Measurements from ENCODE around the gene APOL6. TPM values are rescaled to one million over a fixed set of nuclear protein-coding genes. Genes with fewer than 3 reads are reported as not detected.

APOL6 gene
- total RNA-seq, 2 experiments from 2014 or later, result 62.3 to 63.2 TPM

DNA sequence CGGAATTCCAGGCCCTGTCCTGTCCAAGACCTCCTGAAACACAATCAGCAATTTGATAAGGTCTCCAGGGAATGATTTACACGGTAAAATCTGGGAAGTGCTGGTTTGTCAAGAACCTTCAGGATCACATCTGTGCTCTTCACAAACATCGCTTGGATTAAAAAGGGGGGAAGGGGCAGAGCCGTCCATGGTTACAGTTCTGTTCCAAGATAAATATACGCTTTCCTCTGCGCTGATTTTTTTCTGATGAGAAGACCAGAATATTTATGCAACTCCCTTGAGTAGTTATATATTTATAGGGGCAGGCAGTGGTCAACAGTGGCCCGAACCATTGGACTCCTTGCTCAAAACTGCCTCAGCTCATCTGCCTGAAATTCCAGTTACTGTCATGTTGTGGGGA lies 60.2 kb downstream of the APOL6 start:
- ChIA-PET CTCF (no interaction called here), POLR2A (no interaction called here)
- no peaks in the 10 kb centered on the region for H3K27me3 Mint-ChIP-seq (ENCODE audit: low read depth)
- no peaks in the 10 kb centered on the region for H3K36me3 Mint-ChIP-seq (ENCODE audit: low read depth)
- ATAC-seq, result no peak
- no peak for DNase-seq
- H3K4me3 Mint-ChIP-seq, result no peak overlapping the region
- H3K9me3 Mint-ChIP-seq (ENCODE audit: insufficient read depth), result no peaks in the 10 kb centered on the region
- no peaks in the 10 kb centered on the region for H3K4me1 Mint-ChIP-seq (ENCODE audit: low read depth)
- no peak overlapping the region for H3K27ac Mint-ChIP-seq

DNA sequence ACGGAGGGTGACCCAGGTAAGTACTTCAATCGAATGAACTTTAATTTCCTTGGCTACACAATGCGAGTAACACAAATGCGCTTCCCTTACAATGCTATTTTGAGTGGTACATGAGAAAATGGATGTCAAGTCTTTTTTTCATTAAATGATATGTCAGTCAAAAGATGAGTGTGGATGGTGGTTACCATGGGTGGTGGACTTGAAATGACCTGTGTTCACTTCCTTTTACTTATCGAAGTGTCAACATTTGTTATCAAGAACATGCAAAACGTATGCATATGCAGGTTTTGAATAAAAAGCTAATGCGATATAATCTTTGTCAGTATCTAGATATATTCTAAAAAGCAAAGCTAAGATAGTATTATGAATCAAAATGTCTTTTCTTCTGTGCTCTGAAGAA lies 60.7 kb downstream of the APOL6 start:
- no peak for DNase-seq
- no peaks in the 10 kb centered on the region for H3K4me1 Mint-ChIP-seq (ENCODE audit: low read depth)

DNA sequence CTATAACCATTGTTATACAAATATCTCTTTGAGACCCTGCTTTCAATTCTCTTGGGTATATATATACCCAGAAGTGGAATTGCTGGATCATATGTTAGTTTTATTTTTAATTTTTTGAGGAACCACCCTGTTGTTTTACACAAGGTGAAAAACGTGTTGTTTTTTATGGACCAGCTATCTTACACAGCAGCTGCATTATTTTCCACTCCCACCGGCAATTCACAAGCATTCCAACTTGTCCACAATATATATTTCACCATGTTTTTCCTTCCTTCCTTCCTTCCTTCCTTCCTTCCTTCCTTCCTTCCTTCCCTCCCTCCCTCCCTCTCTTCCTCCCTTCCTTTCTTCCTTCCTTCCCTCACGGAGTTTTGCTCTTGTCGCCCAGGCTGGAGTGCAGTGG lies 63.1 kb downstream of the APOL6 start:
- no peak for DNase-seq
- no peaks in the 10 kb centered on the region for H3K27me3 Mint-ChIP-seq (ENCODE audit: low read depth)
- ATAC-seq, result no peak
- ChIA-PET CTCF (no interaction called here), POLR2A (no interaction called here)
- H3K4me3 Mint-ChIP-seq, result no peak overlapping the region
- H3K27ac Mint-ChIP-seq, result no peak overlapping the region
- no peaks in the 10 kb centered on the region for H3K4me1 Mint-ChIP-seq (ENCODE audit: low read depth)
- no peaks in the 10 kb centered on the region for H3K36me3 Mint-ChIP-seq (ENCODE audit: low read depth)
- no peaks in the 10 kb centered on the region for H3K9me3 Mint-ChIP-seq (ENCODE audit: insufficient read depth)

More for the DNA sequence above, 60.7 kb downstream of the APOL6 start:
- CTCF ChIA-PET, result no interaction called here
- Mint-ChIP-seq H3K36me3 (ENCODE audit: low read depth) (no peaks in the 10 kb centered on the region), H3K27me3 (ENCODE audit: low read depth) (no peaks in the 10 kb centered on the region), H3K4me3 (no peak overlapping the region), H3K27ac (no peak overlapping the region), H3K9me3 (ENCODE audit: insufficient read depth) (no peaks in the 10 kb centered on the region)
- POLR2A ChIA-PET, result no interaction called here
- no peak for ATAC-seq

DNA sequence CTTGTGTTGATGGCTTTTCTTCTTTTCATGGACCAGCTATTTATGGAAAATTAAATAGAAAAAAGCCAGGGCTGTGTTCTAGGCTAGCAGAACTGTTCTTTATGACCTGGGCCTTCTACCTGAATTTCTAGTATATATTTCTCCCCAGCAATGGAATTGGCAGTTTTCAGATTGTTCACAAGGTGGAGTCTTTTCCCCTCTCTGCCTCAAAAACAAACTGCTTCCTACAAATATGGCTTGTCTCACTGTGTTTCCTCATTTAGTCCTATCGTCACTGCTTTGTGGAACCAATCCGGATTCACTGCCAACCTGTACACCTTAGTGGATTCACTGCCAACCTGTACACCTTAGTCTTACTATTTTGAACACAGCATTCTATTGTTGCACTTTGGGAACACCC lies 64.4 kb downstream of the APOL6 start:
- H3K4me1 Mint-ChIP-seq (ENCODE audit: low read depth), result no peaks in the 10 kb centered on the region
- ChIA-PET CTCF (no interaction called here), POLR2A (no interaction called here)
- ATAC-seq, result no peak
- no peak overlapping the region for H3K4me3 Mint-ChIP-seq
- H3K36me3 Mint-ChIP-seq (ENCODE audit: low read depth), result no peaks in the 10 kb centered on the region
- no peak overlapping the region for H3K27ac Mint-ChIP-seq
- DNase-seq, result no peak
- H3K27me3 Mint-ChIP-seq (ENCODE audit: low read depth), result peaks cover 3% of the 10 kb centered on the region
- H3K9me3 Mint-ChIP-seq (ENCODE audit: insufficient read depth), result no peaks in the 10 kb centered on the region

DNA sequence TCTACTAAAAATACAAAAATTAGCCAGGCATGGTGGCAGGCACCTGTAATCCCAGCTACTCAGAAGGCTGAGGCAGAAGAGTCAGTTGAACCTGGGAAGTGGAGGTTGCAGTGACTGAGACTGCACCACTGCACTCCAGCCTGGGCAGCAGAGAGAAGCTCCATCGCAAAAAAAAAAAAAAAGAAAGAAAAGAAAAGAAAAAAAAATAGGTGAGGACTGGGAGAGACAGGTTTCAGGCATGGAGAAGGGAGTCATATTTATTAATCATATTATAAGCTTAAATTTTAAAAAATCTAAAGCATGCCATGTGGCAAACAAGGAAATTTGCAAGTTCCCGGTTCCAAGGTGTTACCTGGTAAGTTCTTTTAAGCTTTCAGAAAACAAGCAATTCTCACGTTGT lies 69.3 kb downstream of the APOL6 start, which contains the start of gene APOL5:
APOL5 (plus strand) TSS at position 301 of the 400 bp plus-strand sequence; CDS start at position 301, 0 bp downstream.
- CTCF ChIA-PET, result no interaction called here
- ATAC-seq (no peak), DNase-seq (no peak)
- no peaks in the 10 kb centered on the region for H3K36me3 Mint-ChIP-seq (ENCODE audit: low read depth)
- peaks cover 3% of the 10 kb centered on the region for H3K27me3 Mint-ChIP-seq (ENCODE audit: low read depth)
- H3K4me1 Mint-ChIP-seq (ENCODE audit: low read depth), result no peaks in the 10 kb centered on the region
- H3K27ac Mint-ChIP-seq, result no peak within 1 kb of the TSS
- H3K9me3 Mint-ChIP-seq (ENCODE audit: insufficient read depth), result no peaks in the 10 kb centered on the region
- POLR2A ChIA-PET, result no interaction called here
- H3K4me3 Mint-ChIP-seq, result no peak within 1 kb of the TSS

Other genes with a start within 250 kb of the APOL6 start
- 100 to 1,000 TPM; 275 to 287 TPM for gene MCM5, start 248.3 kb upstream of the APOL6 start, total RNA-seq
- gene RASD2, start 107.6 kb upstream of the APOL6 start, total RNA-seq, result under 1 TPM; 0.08 TPM
- gene MB, start 31.1 kb upstream of the APOL6 start, total RNA-seq, result not detected
- not detected for gene APOL5, start 69.4 kb downstream of the APOL6 start, total RNA-seq